ENCODE measurements around the gene EIF5A2.
"Not testable (repeated sequence)": the region's sequence is repeated elsewhere in the genome, so short reads cannot be mapped to it uniquely, and the experiment has no call there.

EIF5A2 gene

DNA sequence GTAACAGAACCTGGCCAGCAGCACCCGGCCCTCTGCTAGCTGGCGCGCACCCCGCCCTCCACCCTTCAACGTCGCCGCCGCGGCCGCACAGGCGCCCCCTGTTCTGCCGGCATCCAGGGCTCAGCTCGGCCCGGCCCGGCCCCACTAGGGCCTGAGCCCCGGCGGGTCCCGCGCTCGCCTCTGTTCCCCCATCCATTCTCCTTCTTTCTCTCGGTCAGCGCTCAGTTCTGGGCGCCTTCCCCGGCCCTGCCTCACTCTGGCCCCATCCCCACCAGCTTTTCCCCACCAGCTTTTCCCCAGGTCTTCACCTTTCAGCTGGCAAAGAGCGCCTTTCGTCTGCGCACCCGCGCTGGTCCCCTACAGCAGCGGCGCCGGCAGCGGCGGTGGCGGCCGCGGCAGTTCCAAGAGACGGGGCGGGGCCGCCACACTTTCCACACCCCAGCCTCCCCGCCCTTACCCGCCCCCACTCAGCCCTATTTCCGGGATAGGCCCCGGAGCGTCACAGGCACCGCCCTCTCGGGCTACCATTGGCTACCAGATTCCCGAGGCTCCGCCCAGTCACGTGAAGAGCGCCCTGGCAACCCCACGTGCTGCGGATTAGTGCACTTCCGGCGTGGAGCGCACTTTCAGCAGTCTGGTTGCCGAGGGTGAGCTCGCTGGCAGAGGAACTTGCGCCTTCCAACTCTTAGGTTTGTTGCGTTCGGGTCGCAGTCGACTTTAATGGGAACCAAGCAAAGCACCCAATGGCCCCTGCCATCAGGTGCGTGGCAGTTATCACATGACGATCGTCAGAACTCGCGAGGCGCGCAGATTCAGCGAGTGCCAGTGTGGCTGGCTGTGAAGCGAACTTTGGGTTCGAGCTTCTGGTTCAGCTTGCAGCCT lies at the start of gene EIF5A2:
Gene EIF5A2, minus strand, starts transcription at position 403 of the 882 bp plus-strand sequence. CDS start 831 bp downstream, outside the sequence.
- peak; percentile 26 for DNase-seq

DNA sequence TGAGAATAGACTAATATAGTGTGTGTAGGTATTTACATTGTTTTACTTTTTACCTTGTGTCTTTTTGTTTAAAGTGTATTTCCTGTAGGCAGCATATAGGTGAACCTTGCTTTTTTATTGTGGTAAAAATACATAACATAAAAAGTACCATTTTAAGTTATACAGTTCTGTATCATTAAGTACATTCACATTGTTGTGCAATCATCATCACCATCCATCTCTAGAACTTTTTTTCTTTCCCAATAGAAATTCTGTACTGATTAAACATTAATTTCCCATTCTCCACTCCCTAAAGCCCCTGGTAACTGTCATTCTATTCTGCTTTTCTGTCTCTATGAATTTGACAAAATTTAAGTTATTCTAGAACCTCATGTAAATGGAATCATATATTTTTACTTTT lies 48.2 kb upstream of the EIF5A2 start:
- no peak for DNase-seq

DNA sequence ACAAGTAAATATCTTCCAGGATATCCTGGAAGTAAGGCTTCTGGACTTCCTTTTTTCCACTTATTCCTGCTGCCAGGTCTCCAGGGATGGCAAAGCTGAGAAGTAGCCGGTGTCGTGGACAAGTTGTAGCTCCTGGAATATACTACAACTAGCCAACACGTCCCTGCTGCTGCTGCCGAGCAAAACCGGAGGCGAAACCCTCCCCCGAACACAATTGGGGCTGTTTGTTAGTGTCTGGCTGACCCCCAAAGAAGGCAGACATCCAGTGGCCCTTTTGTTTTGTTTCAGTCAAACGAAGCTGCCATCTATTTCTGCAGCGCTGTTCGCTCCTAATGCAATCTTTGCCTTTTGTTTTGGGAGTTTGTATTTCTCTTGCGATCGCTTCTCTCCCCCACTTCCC lies 45.3 kb upstream of the EIF5A2 start:
- no peak for DNase-seq

GRCh38 chr3:170953229-170953628 lies 44.8 kb upstream of the EIF5A2 start:
- DNase-seq, result no peak

DNA sequence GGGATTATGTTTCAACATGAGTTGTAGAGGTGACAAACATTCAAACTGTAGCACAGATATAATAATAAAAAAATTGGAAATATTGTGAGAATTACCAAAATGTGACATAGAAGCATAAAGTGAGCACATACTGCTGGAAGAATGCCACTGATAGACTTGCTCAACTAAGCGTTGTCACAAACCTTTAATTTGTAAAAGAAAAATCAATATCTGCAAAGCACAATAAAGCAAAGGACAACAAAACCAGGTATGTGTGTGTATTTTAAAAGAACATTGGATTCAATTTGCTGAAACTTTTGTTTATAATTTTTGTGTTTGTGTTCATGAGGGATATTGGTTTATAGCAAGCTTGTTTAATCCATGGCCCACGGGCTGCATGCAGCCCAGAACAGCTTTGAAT lies 40.8 kb upstream of the EIF5A2 start:
- DNase-seq, result no peak

DNA sequence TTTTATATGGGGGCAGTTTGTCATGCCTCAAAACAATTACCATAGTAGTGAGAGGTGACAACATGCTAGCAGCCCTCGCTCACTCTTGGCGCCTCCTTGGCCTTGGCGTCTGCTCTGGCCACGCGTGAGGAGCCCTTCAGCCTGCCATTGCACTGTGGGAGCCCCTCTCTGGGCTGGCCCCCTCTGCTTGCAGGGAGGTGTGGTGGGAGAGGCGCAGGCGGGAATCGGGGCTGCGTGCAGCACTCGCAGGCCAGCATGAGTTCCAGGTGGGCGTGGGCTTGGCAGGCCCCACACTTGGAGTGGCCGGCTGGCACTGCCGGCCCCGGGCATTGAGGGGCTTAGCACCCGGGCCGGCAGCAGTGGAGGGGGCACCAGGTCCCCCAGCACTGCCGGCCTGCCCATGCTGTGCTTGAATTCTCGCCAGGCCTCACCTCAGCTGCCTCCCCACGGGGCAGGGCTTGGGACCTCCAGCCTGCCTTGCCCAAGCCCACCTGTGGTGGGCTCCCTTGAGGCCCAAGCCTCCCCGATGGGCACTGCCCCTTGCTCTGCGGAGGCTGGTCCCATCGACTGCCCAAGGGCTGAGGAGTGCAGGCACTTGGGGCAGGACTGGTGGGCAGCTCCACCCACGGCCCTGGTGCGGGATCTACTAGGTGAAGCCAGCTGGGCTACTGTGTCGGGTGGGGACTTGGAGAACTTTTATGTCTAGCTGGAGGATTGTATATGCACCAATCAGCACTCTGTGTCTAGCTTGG lies 38.8 kb upstream of the EIF5A2 start:
- no peak for DNase-seq

- no peak for DNase-seq
Measured at GRCh38 chr3:170942011-170942410, 33.6 kb upstream of the EIF5A2 start.

GRCh38 chr3:170941551-170941950 lies 33.1 kb upstream of the EIF5A2 start:
- no peak for DNase-seq

GRCh38 chr3:170933039-170933438 lies 24.6 kb upstream of the EIF5A2 start:
- not testable (repeated sequence) for DNase-seq

GRCh38 chr3:170923553-170923952 lies 15.1 kb upstream of the EIF5A2 start:
- not testable (repeated sequence) for DNase-seq

GRCh38 chr3:170918715-170919114 lies 10.3 kb upstream of the EIF5A2 start:
- DNase-seq, result no peak

- no peak for DNase-seq
Measured at GRCh38 chr3:170914690-170915089, 6.3 kb upstream of the EIF5A2 start.

DNA sequence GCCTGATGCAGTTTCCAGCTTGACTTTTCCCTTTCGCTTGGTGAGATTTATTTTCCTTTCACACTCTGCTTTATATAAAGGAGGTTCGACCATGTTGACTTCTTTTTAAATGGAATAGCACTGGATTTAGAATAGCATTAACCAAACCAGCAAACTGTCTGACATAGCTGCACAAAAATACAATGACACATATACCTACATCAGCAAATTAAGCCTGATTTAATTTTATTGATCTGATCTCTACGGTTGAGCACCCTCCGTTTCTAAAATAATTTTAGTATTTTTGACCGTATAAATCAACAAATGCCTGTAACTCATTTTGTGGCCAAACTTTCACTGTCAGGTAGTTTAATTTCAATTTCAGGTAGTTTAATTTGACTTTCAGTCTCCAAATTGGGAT lies 5.8 kb upstream of the EIF5A2 start:
- no peak for DNase-seq

- no peak for DNase-seq
Measured at GRCh38 chr3:170911051-170911450, 2.6 kb upstream of the EIF5A2 start.

DNA sequence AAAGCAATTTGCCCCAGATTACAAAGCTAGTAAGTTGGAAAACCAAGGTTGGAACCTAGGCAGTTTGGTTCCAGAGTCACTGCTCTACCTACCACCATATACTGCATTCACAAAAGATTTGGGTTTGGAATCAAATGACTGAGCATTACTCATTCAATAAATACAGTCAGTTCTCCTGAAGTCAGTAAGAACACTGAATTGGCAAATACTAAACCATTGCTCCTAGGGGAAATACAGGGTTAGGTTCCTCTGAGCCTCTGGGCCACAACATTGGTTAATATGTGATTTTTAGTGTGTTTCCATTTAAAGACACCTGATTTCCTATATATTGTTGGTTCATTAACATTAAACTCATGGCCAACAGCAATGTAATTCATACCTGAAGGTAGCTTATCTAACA lies 2.1 kb upstream of the EIF5A2 start:
- no peak for DNase-seq

- no peak for DNase-seq
Measured at GRCh38 chr3:170909129-170909903, 879 bp upstream of the EIF5A2 start.

DNA sequence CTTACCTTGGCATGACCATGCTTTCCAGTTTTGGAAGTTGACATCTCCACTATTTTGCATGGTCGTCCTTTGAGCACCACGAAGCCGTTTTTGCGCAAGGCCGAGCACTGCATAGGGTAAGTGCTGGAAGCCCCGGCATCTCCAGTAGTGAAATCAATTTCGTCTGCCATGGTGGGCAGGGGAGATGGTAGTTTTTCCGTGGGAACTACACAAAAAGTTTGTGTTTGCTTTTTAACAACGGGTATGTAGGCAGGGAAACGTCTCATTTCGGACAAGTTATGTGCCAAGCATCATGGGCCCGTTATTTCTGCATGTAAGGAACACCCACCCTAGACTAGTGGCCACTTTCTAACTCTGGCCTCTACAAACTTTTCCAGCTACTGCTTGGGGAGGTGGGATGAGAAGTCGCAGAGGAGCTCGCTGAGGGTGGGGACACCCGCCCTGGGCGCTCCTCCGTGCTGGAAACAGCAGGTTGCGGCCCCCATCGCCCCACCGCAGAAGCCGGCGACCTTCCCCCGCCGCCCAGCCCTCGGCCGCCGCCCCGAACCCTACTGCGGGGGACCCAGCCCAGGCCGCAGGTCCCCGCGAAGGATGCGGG lies 701 bp downstream of the EIF5A2 start:
- no peak for DNase-seq

- no peak for DNase-seq
Measured at GRCh38 chr3:170905862-170906261, 2.6 kb downstream of the EIF5A2 start.

DNA sequence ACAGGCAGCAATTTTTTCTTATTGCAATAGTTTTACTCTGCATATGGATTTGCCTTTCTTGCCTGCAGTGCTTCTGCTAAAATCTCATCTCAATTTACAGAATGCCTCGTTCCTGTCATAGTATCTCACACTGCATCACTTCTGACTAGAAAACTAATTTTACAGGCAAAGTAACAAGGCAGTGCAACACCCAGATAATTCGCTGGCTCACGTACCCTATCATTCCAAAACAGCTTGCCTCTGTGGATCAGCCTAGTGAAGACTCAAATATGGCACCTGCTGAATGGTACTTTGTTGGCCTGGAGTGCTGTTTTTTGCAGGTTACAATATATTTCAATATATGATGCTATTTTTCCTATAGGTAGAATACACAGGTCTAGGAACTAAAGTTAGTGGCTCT lies 5.3 kb downstream of the EIF5A2 start:
- no peak for DNase-seq

DNA sequence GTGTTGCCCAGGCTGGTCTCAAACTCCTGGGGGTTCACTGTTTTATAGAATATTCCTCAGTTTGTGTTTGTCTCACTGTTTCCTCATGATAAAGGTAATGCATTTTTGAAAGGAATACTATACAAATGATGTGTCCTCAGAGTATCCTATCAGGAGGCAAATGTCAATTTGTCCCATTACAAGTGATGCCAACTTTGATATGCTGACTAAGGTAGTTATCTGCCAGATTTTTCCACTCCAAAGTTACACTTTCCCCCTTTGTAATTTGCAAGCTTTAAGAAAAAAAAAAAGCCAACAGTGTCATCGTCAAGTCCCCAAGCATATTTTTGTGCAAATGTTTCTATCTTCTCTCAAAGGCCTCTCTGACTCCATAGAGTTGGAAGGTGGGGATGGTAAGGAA lies 9.0 kb downstream of the EIF5A2 start:
- no peak for DNase-seq

DNA sequence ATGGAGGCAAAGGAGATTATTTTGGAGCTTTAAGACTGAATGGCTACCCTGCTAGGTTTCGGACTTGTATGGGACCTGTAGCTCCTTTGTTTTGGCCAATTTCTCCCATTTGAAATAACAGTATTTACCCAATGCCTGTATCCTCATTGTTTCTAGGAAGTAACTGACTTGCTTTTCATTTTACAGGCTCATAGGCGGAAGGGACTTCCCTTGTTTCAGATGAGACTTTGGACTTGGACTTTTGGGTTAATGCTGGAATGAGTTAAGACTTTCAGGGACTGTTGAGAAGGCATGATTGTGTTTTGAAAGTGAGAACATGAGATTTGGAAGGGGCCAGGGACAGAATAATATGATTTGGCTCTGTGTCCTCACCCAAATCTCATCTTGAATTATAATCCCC lies 10.5 kb downstream of the EIF5A2 start:
- no peak for DNase-seq

DNA sequence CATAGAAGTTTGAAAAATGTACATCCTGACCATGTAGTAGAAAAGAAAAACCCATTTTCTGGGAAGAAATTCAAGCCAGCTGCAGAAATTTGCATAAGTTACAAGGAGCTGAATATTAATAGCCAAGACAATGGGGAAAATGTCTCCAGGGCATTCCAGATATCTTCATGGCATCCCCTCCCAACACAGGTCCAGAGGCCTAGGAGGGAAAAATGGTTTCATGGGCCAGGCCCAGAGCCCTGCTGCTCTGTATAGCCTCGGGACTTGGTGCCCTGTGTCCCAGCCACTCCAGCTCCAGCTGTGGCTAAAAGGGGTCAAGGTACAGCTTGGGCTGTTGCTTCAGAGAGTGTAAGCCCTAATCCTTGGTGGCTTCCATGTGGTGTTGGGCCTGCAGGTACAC lies 11.2 kb downstream of the EIF5A2 start:
- DNase-seq, result not testable (repeated sequence)

DNA sequence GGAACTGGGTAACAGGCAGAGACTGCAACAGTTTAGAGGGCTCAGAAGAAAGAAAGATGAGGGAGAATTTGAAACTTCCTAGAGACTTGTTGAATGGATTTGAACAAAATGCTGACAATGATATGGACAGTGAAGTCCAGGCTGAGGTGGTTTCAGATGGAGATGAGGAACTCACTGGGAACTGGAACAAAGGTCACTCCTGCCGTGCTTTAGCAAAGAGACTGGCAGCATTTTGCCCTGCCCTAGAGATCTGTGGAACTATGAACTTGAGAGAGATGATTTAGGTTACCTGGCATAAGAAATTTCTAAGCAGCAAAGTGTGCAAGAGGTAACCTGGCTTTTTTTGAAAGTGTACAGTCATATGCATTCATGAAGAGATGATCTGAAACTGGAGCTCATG lies 11.7 kb downstream of the EIF5A2 start:
- DNase-seq, result no peak

Measured in SHP77 treated with DMSO at 0.1 percent for 48 hours (cell line).